Measurements from ENCODE around the gene PAPOLA.

The PAPOLA gene

DNA sequence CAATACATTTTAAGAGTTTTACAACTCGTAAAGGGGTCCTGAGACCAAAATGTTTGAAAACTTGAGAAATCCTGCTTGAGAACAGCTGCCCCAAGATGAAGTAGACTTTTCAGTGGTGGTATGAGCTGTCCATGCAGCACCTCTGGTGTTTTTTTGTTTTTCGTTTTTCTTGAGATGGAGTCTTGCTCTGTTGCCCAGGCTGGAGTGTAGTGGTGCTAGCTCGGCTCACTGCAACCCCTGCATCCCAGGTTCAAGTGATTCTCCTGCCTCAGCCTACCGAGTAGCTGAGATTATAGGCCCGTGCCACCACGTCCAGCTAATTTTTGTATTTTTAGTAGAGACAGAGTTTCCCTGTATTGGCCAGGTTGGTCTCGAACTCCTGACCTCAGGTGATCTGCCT lies 5.5 kb downstream of the PAPOLA start:
- FAIRE-seq (no peak), DNase-seq (ENCODE audit: insufficient read length) (no peak)
- TF ChIP-seq TAF1 (IDR thresholded peaks at IDR 0.05; ENCODE audit: borderline replicate concordance, low read depth, low read length) (no peak), POLR2A (IDR thresholded peaks at IDR 0.05; ENCODE audit: low read depth, low read length) (no peak), POLR2AphosphoS5 (IDR thresholded peaks at IDR 0.05; ENCODE audit: low read depth, low read length) (no peak)

DNA sequence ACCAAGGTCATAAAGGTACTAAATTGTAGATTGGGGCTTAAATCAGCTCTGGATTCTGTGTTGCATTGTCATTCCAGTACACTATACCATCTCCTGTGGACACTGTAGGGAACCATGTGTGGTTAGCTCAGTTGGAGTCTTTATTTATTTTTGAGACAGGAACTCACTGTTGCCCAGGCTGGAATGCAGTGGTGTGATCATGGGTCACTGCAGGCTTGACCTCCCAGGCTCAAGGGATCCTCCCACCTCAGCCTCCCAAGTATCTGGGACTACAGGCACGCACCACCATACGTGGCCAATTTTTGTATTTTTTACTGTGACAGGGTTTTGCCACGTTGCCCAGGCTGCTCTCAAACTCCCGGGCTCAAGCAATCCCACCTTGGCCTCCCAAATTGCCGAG lies 6.7 kb downstream of the PAPOLA start:
- TF ChIP-seq POLR2AphosphoS5 (IDR thresholded peaks at IDR 0.05; ENCODE audit: low read depth, low read length) (no peak), POLR2A (IDR thresholded peaks at IDR 0.05; ENCODE audit: low read depth, low read length) (no peak), TAF1 (IDR thresholded peaks at IDR 0.05; ENCODE audit: borderline replicate concordance, low read depth, low read length) (no peak)
- FAIRE-seq (no peak), DNase-seq (ENCODE audit: insufficient read length) (no peak)

DNA sequence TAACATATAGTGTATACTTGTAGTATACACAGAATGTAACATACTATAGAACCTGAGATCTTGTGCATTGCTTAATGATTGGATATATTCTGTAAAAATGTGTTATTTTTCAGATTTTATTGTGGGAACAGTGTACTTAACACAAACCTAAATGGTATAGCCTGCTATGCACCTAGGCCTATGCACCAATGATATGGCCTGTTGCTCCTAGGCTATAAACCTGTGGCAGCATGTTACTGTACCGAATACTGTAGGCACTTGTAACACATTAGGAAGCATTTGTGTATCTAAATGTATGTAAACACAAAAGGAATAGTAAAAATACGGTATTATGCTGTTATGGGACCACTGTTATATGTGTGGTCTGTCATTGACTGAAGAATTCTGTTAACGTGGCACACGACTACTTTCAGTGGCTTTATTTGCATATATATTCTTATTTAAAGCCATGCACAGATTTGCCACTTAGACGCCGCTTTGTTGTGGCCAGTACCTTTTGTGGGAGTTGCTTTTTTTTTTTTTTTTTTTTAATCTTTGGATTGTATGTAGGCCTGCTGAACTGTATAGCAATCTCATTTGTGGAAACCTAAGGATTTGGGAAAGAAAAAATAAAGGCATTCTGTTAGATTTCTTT lies 7.4 kb downstream of the PAPOLA start:
- no peak for DNase-seq (ENCODE audit: insufficient read length)
- no peak for FAIRE-seq
- TF ChIP-seq POLR2AphosphoS5 (IDR thresholded peaks at IDR 0.05; ENCODE audit: low read depth, low read length) (no peak), POLR2A (IDR thresholded peaks at IDR 0.05; ENCODE audit: low read depth, low read length) (no peak), TAF1 (IDR thresholded peaks at IDR 0.05; ENCODE audit: borderline replicate concordance, low read depth, low read length) (no peak)

- TF ChIP-seq TAF1 (IDR thresholded peaks at IDR 0.05; ENCODE audit: borderline replicate concordance, low read depth, low read length), result no peak
- TF ChIP-seq POLR2A (IDR thresholded peaks at IDR 0.05; ENCODE audit: low read depth, low read length), result no peak
- TF ChIP-seq POLR2AphosphoS5 (IDR thresholded peaks at IDR 0.05; ENCODE audit: low read depth, low read length), result no peak
- DNase-seq (ENCODE audit: insufficient read length) (no peak), FAIRE-seq (no peak)
These were observed 9.0 kb downstream of the PAPOLA start for GRCh38 chr14:96511146-96511545.

GRCh38 chr14:96511667-96512066 lies 9.5 kb downstream of the PAPOLA start:
- DNase-seq (ENCODE audit: insufficient read length), result no peak
- FAIRE-seq, result no peak
- no peak for TF ChIP-seq POLR2A (IDR thresholded peaks at IDR 0.05; ENCODE audit: low read depth, low read length)
- TF ChIP-seq TAF1 (IDR thresholded peaks at IDR 0.05; ENCODE audit: borderline replicate concordance, low read depth, low read length), result no peak
- no peak for TF ChIP-seq POLR2AphosphoS5 (IDR thresholded peaks at IDR 0.05; ENCODE audit: low read depth, low read length)

GRCh38 chr14:96512122-96512521 lies 9.9 kb downstream of the PAPOLA start:
- no peak for TF ChIP-seq POLR2A (IDR thresholded peaks at IDR 0.05; ENCODE audit: low read depth, low read length)
- no peak for TF ChIP-seq POLR2AphosphoS5 (IDR thresholded peaks at IDR 0.05; ENCODE audit: low read depth, low read length)
- no peak for TF ChIP-seq TAF1 (IDR thresholded peaks at IDR 0.05; ENCODE audit: borderline replicate concordance, low read depth, low read length)
- no peak for FAIRE-seq
- no peak for DNase-seq (ENCODE audit: insufficient read length)

- no peak for DNase-seq (ENCODE audit: insufficient read length)
- FAIRE-seq, result peak; percentile 48
- TF ChIP-seq TAF1 (IDR thresholded peaks at IDR 0.05; ENCODE audit: borderline replicate concordance, low read depth, low read length) (no peak), POLR2A (IDR thresholded peaks at IDR 0.05; ENCODE audit: low read depth, low read length) (no peak), POLR2AphosphoS5 (IDR thresholded peaks at IDR 0.05; ENCODE audit: low read depth, low read length) (no peak)
These were observed 10.6 kb downstream of the PAPOLA start for GRCh38 chr14:96512602-96513397.

DNA sequence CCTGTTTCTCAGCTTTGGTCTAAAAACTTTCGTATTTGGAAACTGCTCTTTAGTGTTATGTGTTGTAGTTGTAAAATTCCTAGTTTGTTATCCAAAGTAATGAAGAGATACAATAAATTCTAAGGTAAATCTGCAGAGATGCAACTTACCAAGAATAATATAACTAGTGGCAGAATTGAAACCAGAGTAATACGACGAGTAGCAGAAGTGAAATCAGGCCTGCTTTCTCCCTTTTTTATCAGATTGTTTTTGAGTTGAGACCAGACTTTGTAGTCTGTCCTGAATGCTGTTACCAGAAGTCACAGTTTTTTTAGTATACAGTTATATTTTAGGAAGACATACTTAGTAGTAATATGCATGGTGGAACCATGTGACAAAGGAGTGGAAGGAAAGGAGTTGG lies 12.5 kb downstream of the PAPOLA start:
- no peak for TF ChIP-seq POLR2AphosphoS5 (IDR thresholded peaks at IDR 0.05; ENCODE audit: low read depth, low read length)
- no peak for TF ChIP-seq POLR2A (IDR thresholded peaks at IDR 0.05; ENCODE audit: low read depth, low read length)
- no peak for TF ChIP-seq TAF1 (IDR thresholded peaks at IDR 0.05; ENCODE audit: borderline replicate concordance, low read depth, low read length)

DNA sequence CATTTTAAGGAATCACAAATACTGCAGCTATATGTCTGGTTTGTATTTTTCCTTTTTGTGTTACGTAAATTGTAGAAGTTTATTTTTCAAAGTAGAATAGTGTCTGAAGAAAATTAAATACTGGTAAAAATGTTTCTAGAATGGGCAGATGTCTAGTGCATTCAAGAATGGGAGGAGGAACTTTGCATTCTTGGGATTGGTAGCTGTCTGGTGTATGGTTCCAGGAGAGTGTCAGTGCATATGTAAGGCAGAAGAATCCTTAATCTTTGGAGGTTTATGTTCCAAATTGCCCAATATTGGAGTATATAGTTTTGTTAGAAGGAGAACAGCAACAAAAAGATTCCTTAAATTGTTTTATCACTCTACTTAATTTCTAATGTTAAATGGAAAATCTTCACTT lies 13.5 kb downstream of the PAPOLA start:
- FAIRE-seq, result no peak
- no peak for DNase-seq (ENCODE audit: insufficient read length)
- TF ChIP-seq POLR2A (IDR thresholded peaks at IDR 0.05; ENCODE audit: low read depth, low read length) (no peak), POLR2AphosphoS5 (IDR thresholded peaks at IDR 0.05; ENCODE audit: low read depth, low read length) (no peak), TAF1 (IDR thresholded peaks at IDR 0.05; ENCODE audit: borderline replicate concordance, low read depth, low read length) (no peak)

More for the DNA sequence above, 12.5 kb downstream of the PAPOLA start:
- DNase-seq (ENCODE audit: insufficient read length) (no peak), FAIRE-seq (peak; percentile 81)

GRCh38 chr14:96516351-96516750 lies 14.2 kb downstream of the PAPOLA start:
- TF ChIP-seq POLR2AphosphoS5 (IDR thresholded peaks at IDR 0.05; ENCODE audit: low read depth, low read length), result no peak
- TF ChIP-seq POLR2A (IDR thresholded peaks at IDR 0.05; ENCODE audit: low read depth, low read length), result no peak
- TF ChIP-seq TAF1 (IDR thresholded peaks at IDR 0.05; ENCODE audit: borderline replicate concordance, low read depth, low read length), result no peak
- DNase-seq (ENCODE audit: insufficient read length) (no peak), FAIRE-seq (no peak)

- DNase-seq (ENCODE audit: insufficient read length) (no peak), FAIRE-seq (peak; percentile 24)
- no peak for TF ChIP-seq POLR2AphosphoS5 (IDR thresholded peaks at IDR 0.05; ENCODE audit: low read depth, low read length)
- TF ChIP-seq POLR2A (IDR thresholded peaks at IDR 0.05; ENCODE audit: low read depth, low read length), result no peak
- no peak for TF ChIP-seq TAF1 (IDR thresholded peaks at IDR 0.05; ENCODE audit: borderline replicate concordance, low read depth, low read length)
These were observed 17.8 kb downstream of the PAPOLA start for GRCh38 chr14:96519970-96520369.

- no peak for TF ChIP-seq TAF1 (IDR thresholded peaks at IDR 0.05; ENCODE audit: borderline replicate concordance, low read depth, low read length)
- TF ChIP-seq POLR2AphosphoS5 (IDR thresholded peaks at IDR 0.05; ENCODE audit: low read depth, low read length), result no peak
- TF ChIP-seq POLR2A (IDR thresholded peaks at IDR 0.05; ENCODE audit: low read depth, low read length), result no peak
- FAIRE-seq (no peak), DNase-seq (ENCODE audit: insufficient read length) (no peak)
These were observed 23.3 kb downstream of the PAPOLA start for GRCh38 chr14:96525452-96525851.
